GM23338 (cell line): ENCODE data around the gene CTSF. TPM values are rescaled to one million over a fixed set of nuclear protein-coding genes. Genes with fewer than 3 reads are reported as not detected.

Experiments used
- ATAC-seq: fragments of 200-7000 bp; cut with Tn5 transposase; 3 replicates; pipeline ENCODE4 v1.9.1; 2020
- DNase-seq: peaks from one replicate; pipeline ENCODE4 v3.0.0-alpha.2; 2015; ENCODE audit warnings: low spot score
- H2AFZ ChIP-seq: fragments of 200-600 bp; sonication (generic); 2 replicates; pipeline ENCODE4 v1.8.0; 2016; ENCODE audit warnings: antibody characterized with exemption, mild to moderate bottlenecking, moderate library complexity
- H3F3A ChIP-seq: fragments of 200-600 bp; sonication (generic); replicated peaks from 2 replicates; pipeline ENCODE4 v1.8.0; 2017; ENCODE audit warnings: antibody characterized with exemption, mixed run types, low read depth
- H3K27ac ChIP-seq: fragments of 200-600 bp; sonication (generic); 2 replicates; pipeline ENCODE4 v1.6.1; 2016; ENCODE audit warnings: low read depth
- H3K27me3 ChIP-seq: fragments of 200-600 bp; sonication (generic); 2 replicates; pipeline ENCODE4 v1.8.0; 2016; ENCODE audit warnings: mild to moderate bottlenecking, mixed run types, moderate library complexity; ENCODE audit not compliant: insufficient read depth
- H3K36me3 ChIP-seq: fragments of 200-600 bp; sonication (generic); 2 replicates; pipeline ENCODE4 v1.8.0; 2016; ENCODE audit warnings: mild to moderate bottlenecking; ENCODE audit not compliant: insufficient read depth
- H3K4me1 ChIP-seq: fragments of 200-600 bp; sonication (generic); 2 replicates; pipeline ENCODE4 v1.8.0; 2016; ENCODE audit warnings: mild to moderate bottlenecking, moderate library complexity; ENCODE audit not compliant: insufficient read depth
- H3K4me2 ChIP-seq: fragments of 200-600 bp; sonication (generic); 2 replicates; pipeline ENCODE4 v1.7.1; 2017; ENCODE audit warnings: mixed run types
- H3K4me3 ChIP-seq: fragments of 200-600 bp; sonication (generic); 2 replicates; pipeline ENCODE4 v1.6.1; 2016; ENCODE audit warnings: mixed run types
- H3K79me2 ChIP-seq: fragments of 200-600 bp; sonication (generic); replicated peaks from 2 replicates; pipeline ENCODE4 v1.8.0; 2017; ENCODE audit warnings: mild to moderate bottlenecking; ENCODE audit not compliant: insufficient read depth
- H3K9me2 ChIP-seq: fragments of 200-600 bp; sonication (generic); 2 replicates; pipeline ENCODE4 v1.8.0; 2017; ENCODE audit not compliant: insufficient read depth
- H4K20me1 ChIP-seq: fragments of 200-600 bp; sonication (generic); replicated peaks from 2 replicates; pipeline ENCODE4 v1.8.0; 2017; ENCODE audit warnings: mild to moderate bottlenecking; ENCODE audit not compliant: insufficient read depth
- H3K27ac Mint-ChIP-seq: 2 replicates; pipeline ENCODE4 v1.8.0; 2020; ENCODE audit warnings: inconsistent platforms, mild to moderate bottlenecking, moderate library complexity, mixed read lengths
- H3K27me3 Mint-ChIP-seq: 3 replicates; pipeline ENCODE4 v1.8.0; 2022; ENCODE audit warnings: low read depth, mild to moderate bottlenecking, moderate library complexity, mixed read lengths, inconsistent platforms; ENCODE audit not compliant: insufficient read depth, poor library complexity
- H3K36me3 Mint-ChIP-seq: 3 replicates; pipeline ENCODE4 v1.8.0; 2021; ENCODE audit warnings: low read depth, mild to moderate bottlenecking, inconsistent platforms, moderate library complexity, mixed read lengths
- H3K4me1 Mint-ChIP-seq: 3 replicates; pipeline ENCODE4 v1.8.0; 2020; ENCODE audit warnings: mild to moderate bottlenecking, inconsistent platforms, mixed read lengths
- H3K4me3 Mint-ChIP-seq: 3 replicates; pipeline ENCODE4 v1.8.0; 2021; ENCODE audit warnings: moderate library complexity, mild to moderate bottlenecking, inconsistent platforms, mixed read lengths
- H3K9me3 Mint-ChIP-seq: 3 replicates; pipeline ENCODE4 v1.8.0; 2020; ENCODE audit warnings: moderate library complexity, mild to moderate bottlenecking, inconsistent platforms, mixed read lengths
- CTCF ChIP-seq, 2 experiments: fragments of 200-600 bp in 1 of 2; sonication (generic) in 1 of 2; conservative IDR thresholded peaks; 2 replicates each; pipeline versions ENCODE4 v1.5.1 to v1.6.1; 2016 to 2017; ENCODE audit warnings: antibody characterized with exemption in 2 of 2, low read depth in 2 of 2, mild to moderate bottlenecking in 2 of 2, moderate library complexity in 1 of 2
- ETS1 ChIP-seq: IDR thresholded peaks from 2 replicates; pipeline ENCODE4 v1.6.1; 2016; ENCODE audit warnings: antibody characterized with exemption
- EZH2phosphoT487 ChIP-seq: fragments of 200-600 bp; sonication (generic); IDR thresholded peaks from one replicate; pipeline ENCODE4 v1.8.1; 2018; ENCODE audit warnings: antibody characterized with exemption; ENCODE audit not compliant: unreplicated experiment
- JUNB ChIP-seq: IDR thresholded peaks from one replicate; pipeline ENCODE4 v1.6.1; 2016; ENCODE audit warnings: antibody characterized with exemption; ENCODE audit not compliant: unreplicated experiment
- NANOG ChIP-seq: IDR thresholded peaks from 2 replicates; pipeline ENCODE4 v1.6.1; 2016; ENCODE audit warnings: antibody characterized with exemption, borderline replicate concordance
- POLR2AphosphoS5 ChIP-seq: IDR thresholded peaks from 2 replicates; pipeline ENCODE4 v1.6.1; 2016; ENCODE audit warnings: antibody characterized with exemption, low read depth
- REST ChIP-seq: IDR thresholded peaks from one replicate; pipeline ENCODE4 v1.6.1; 2018; ENCODE audit warnings: antibody characterized with exemption; ENCODE audit not compliant: unreplicated experiment
- STAT1 ChIP-seq: IDR thresholded peaks from one replicate; pipeline ENCODE4 v1.6.1; 2016; ENCODE audit warnings: antibody characterized with exemption; ENCODE audit not compliant: unreplicated experiment
- ZNF331 ChIP-seq: fragments of 250-450 bp; sonication (Bioruptor Pico); IDR thresholded peaks from 2 replicates; pipeline ENCODE4 v1.5.0; 2020; ENCODE audit warnings: low read depth, mild to moderate bottlenecking, moderate library complexity
- polyA plus RNA-seq: library from polyadenylated mRNA; unstranded; fragments of >200 nt; fragmentation: Nextera tagmentation; extraction: Ambion mirVana; gene quantifications from 2 replicates; pipeline ENCODE4 v1.2.1, GENCODE V29; 2016
- total RNA-seq: library from RNA; depleted of rRNA; stranded (reverse); fragments of >200 nt; shearing (Covaris generic); gene quantifications from 2 replicates; pipeline ENCODE4 v1.2.3, GENCODE V29; 2014

Gene CTSF
- total and polyA plus RNA-seq, 2 experiments from 2014 or later: 20.4 to 51.1 TPM

GRCh38 chr11:66554602-66555001, 13.8 kb downstream of the CTSF start (continued):
- TF ChIP-seq CTCF (conservative IDR thresholded peaks at IDR 0.05; ENCODE audit: low read depth in 2 of 2) (no peak), REST (no peak), STAT1 (no peak), JUNB (no peak)

- Histone ChIP-seq H3K27ac (no peak overlapping the region), H4K20me1 (peaks cover 7% of the 10 kb centered on the region), H3K79me2 (no peaks in the 10 kb centered on the region), H3K4me1 (peaks cover 21% of the 10 kb centered on the region), H3K36me3 (no peaks in the 10 kb centered on the region), H3K27me3 (no peaks in the 10 kb centered on the region), H2AFZ (no peak overlapping the region), H3F3A (no peaks in the 10 kb centered on the region), H3K9me2 (no peaks in the 10 kb centered on the region), H3K4me2 (no peak overlapping the region), H3K4me3 (no peak overlapping the region)
- Mint-ChIP-seq H3K27ac (no peak overlapping the region), H3K36me3 (peaks cover 4% of the 10 kb centered on the region; the same call in 1 of the 3 replicates), H3K27me3 (peaks cover 12% of the 10 kb centered on the region), H3K4me1 (peaks cover 23% of the 10 kb centered on the region), H3K4me3 (no peak overlapping the region), H3K9me3 (no peaks in the 10 kb centered on the region)
- DNase-seq (no peak), ATAC-seq (no peak)
- TF ChIP-seq POLR2AphosphoS5 (no peak), NANOG (no peak), JUNB (no peak), REST (no peak), STAT1 (no peak), EZH2phosphoT487 (no peak), ZNF331 (CRISPR knock-in tag) (no peak), ETS1 (no peak)
Measured at GRCh38 chr11:66550887-66551286, 17.5 kb downstream of the CTSF start.
